SH-SY5Y (cell line): ENCODE measurements around the gene YEATS2.

ENCODE experiments used
- GATA2 ChIP-seq: IDR thresholded peaks from 2 replicates; pipeline ENCODE4 v1.6.1; 2011; ENCODE audit warnings: mild to moderate bottlenecking, low read depth, low read length
- GATA3 ChIP-seq: IDR thresholded peaks from 2 replicates; pipeline ENCODE4 v1.6.1; 2011; ENCODE audit warnings: low read depth, mild to moderate bottlenecking, low read length, moderate library complexity

DNA sequence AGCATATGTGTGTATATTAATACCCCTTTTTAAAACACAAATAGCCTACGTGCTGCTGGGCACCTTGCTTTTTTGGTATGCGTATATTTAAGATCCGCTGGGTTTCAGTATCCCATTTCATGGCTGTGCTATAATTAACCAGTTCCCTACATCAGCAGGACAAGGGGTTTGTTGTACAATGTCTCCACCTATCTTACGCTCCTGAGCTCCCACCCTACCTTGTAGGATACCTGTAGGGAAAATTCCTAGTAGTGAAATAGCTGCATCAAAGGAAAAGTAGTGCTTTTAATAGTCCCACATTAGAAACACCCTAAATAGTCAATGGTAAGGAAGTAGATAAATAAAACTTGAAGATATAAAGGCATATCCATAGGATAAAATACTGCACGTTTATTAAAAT lies 126.4 kb downstream of the YEATS2 start:
- no peak for TF ChIP-seq GATA2
- no peak for TF ChIP-seq GATA3
